ENCODE measurements around the gene RSBN1L.

GRCh38 chr7:77822269-77822668 is 126.0 kb downstream of the RSBN1L start:
- TF ChIP-seq CTCF (IDR thresholded peaks at IDR 0.05) (no peak), POLR2AphosphoS5 (IDR thresholded peaks at IDR 0.05; ENCODE audit: insufficient read depth in 1 of 2, low read depth in 1 of 2) (no peak)

All from vagina (tissue), 2 donors.